A673 (cell line): Measurements from ENCODE around the gene PIPOX. TPM values are rescaled to one million over a fixed set of nuclear protein-coding genes. Genes with fewer than 3 reads are reported as not detected.
"Not testable (repeated sequence)": the region's sequence is repeated elsewhere in the genome, so short reads cannot be mapped to it uniquely, and the experiment has no call there.

ENCODE experiments used
- BruUV-seq: library from RNA; stranded (reverse); fragments of 400-500 nt; replicated peaks from 2 replicates; lab custom pipeline; 2021; lab: Mats Ljungman, UMichigan
- CTCF ChIA-PET: fragments of 300-600 bp; sonication (Branson Sonifier 250); formaldehyde crosslinking; loops from one replicate; lab custom pipeline; 2022; ENCODE audit warnings: antibody characterized with exemption; lab: Charles Lee
- POLR2A ChIA-PET: fragments of 300-600 bp; sonication (Branson Sonifier 250); formaldehyde crosslinking; loops from one replicate; lab custom pipeline; 2022; ENCODE audit warnings: antibody characterized with exemption; ENCODE audit not compliant: low non-redundant PET; lab: Charles Lee
- DNase-seq: peaks from one replicate; pipeline ENCODE4 v3.0.0-alpha.2; 2015; ENCODE audit warnings: low spot score
- H3K27ac ChIP-seq: fragments of 200-600 bp; sonication (generic); 2 replicates; pipeline ENCODE4 v1.5.1; 2016; ENCODE audit warnings: mixed run types, low read depth, mild to moderate bottlenecking, mixed read lengths, antibody characterized with exemption, low read length; ENCODE audit not compliant: poor library complexity, severe bottlenecking
- H3K27me3 ChIP-seq: fragments of 200-600 bp; sonication (generic); replicated peaks from 2 replicates; pipeline ENCODE4 v1.6.1; 2017; ENCODE audit warnings: mixed run types, low read depth, mild to moderate bottlenecking, mixed read lengths, antibody characterized with exemption, low read length; ENCODE audit not compliant: insufficient read depth, poor library complexity
- H3K36me3 ChIP-seq: fragments of 200-600 bp; sonication (generic); 2 replicates; pipeline ENCODE4 v1.6.1; 2016; ENCODE audit warnings: mixed run types, mild to moderate bottlenecking, mixed read lengths, antibody characterized with exemption, low read length; ENCODE audit not compliant: insufficient read depth, poor library complexity, severe bottlenecking
- H3K4me1 ChIP-seq: fragments of 200-600 bp; sonication (generic); 2 replicates; pipeline ENCODE4 v1.6.1; 2017; ENCODE audit warnings: mixed run types, mild to moderate bottlenecking, mixed read lengths, antibody characterized with exemption, low read length; ENCODE audit not compliant: insufficient read depth, poor library complexity, severe bottlenecking
- H3K4me3 ChIP-seq: fragments of 200-600 bp; sonication (generic); 2 replicates; pipeline ENCODE4 v1.5.1; 2016; ENCODE audit warnings: low read depth, mixed run types, mild to moderate bottlenecking, mixed read lengths, low read length; ENCODE audit not compliant: poor library complexity, severe bottlenecking
- H3K9me3 ChIP-seq: fragments of 200-600 bp; sonication (generic); 2 replicates; pipeline ENCODE4 v1.6.1; 2016; ENCODE audit warnings: mixed run types, low read depth, mild to moderate bottlenecking, mixed read lengths, antibody characterized with exemption, low read length; ENCODE audit not compliant: poor library complexity, severe bottlenecking
- CTCF ChIP-seq: fragments of 300-800, 200-600 bp; sonication (generic); conservative IDR thresholded peaks from 2 replicates; pipeline ENCODE4 v1.5.1; 2017; ENCODE audit warnings: low read depth, mild to moderate bottlenecking, antibody characterized with exemption, low read length, moderate library complexity, mixed read lengths
- EZH2 ChIP-seq: fragments of 200-600 bp; sonication (generic); IDR thresholded peaks from 2 replicates; pipeline ENCODE4 v1.6.1; 2017; ENCODE audit warnings: borderline replicate concordance, low read depth, mild to moderate bottlenecking, mixed read lengths, antibody characterized with exemption, low read length; ENCODE audit not compliant: poor library complexity, severe bottlenecking
- intact Hi-C: fragments of 100-400 bp; cut with micrococcal nuclease; formaldehyde crosslinking; loops from one replicate; pipeline ENCODE4 v1.10.0; 2022; ENCODE audit not compliant: unreplicated experiment
- total RNA-seq: library from RNA; stranded (reverse); gene quantifications from 2 replicates; pipeline ENCODE4 v1.2.3, GENCODE V29; 2021

Gene PIPOX
- total RNA-seq, 1 experiment from 2014 or later, result 8.8 TPM

GRCh38 chr17:29086628-29087332 is 43.8 kb downstream of the PIPOX start:
- Histone ChIP-seq H3K4me3 (no peak overlapping the region), H3K4me1 (peaks cover 36% of the 10 kb centered on the region), H3K9me3 (no peaks in the 10 kb centered on the region), H3K27ac (peak overlapping the region; percentile 25), H3K27me3 (no peaks in the 10 kb centered on the region), H3K36me3 (peaks cover 8% of the 10 kb centered on the region)
- CTCF ChIA-PET, result no interaction called here
- POLR2A ChIA-PET, result no interaction called here
- TF ChIP-seq EZH2 (no peak), CTCF (no peak)
- BruUV-seq, result no TSS peak
- intact Hi-C loops, result no loop called here
- no peak for DNase-seq

- intact Hi-C loops, CTCF ChIA-PET, POLR2A ChIA-PET, DNase-seq, H3K36me3 ChIP-seq, H3K27me3 ChIP-seq, BruUV-seq, H3K9me3 ChIP-seq, H3K27ac ChIP-seq, H3K4me3 ChIP-seq: not testable (repeated sequence)
- H3K4me1 ChIP-seq, result peaks cover 38% of the 10 kb centered on the region
Measured at GRCh38 chr17:29088782-29089181, 45.8 kb downstream of the PIPOX start.

- CTCF ChIA-PET, result interaction anchor here (0.6 kb wide), 1 partner anchor 269 kb away, joined by 3 read pairs; no protein-coding TSS in a partner anchor
- H3K9me3 ChIP-seq, result no peaks in the 10 kb centered on the region
- TF ChIP-seq CTCF, result no peak
- TF ChIP-seq EZH2, result no peak
- peak overlapping the region; percentile 32 for H3K27ac ChIP-seq
- no peaks in the 10 kb centered on the region for H3K27me3 ChIP-seq
- intact Hi-C loops, result no loop called here
- BruUV-seq, result no TSS peak
- POLR2A ChIA-PET, result interaction anchor here (1.1 kb wide), 1 partner anchor 28 kb away, joined by 3 read pairs; no protein-coding TSS in a partner anchor
- peaks cover 17% of the 10 kb centered on the region for H3K36me3 ChIP-seq
- H3K4me1 ChIP-seq, result peaks cover 32% of the 10 kb centered on the region
- DNase-seq, result no peak
- no peak overlapping the region for H3K4me3 ChIP-seq
Measured at GRCh38 chr17:29089601-29090044, 46.7 kb downstream of the PIPOX start.
